ENCODE data around the gene MPI. TPM values are rescaled to one million over a fixed set of nuclear protein-coding genes. Genes with fewer than 3 reads are reported as not detected.

The MPI gene
- total and polyA plus RNA-seq, 4 donors: 16.1 to 38.4 (median 31.9) TPM

DNA sequence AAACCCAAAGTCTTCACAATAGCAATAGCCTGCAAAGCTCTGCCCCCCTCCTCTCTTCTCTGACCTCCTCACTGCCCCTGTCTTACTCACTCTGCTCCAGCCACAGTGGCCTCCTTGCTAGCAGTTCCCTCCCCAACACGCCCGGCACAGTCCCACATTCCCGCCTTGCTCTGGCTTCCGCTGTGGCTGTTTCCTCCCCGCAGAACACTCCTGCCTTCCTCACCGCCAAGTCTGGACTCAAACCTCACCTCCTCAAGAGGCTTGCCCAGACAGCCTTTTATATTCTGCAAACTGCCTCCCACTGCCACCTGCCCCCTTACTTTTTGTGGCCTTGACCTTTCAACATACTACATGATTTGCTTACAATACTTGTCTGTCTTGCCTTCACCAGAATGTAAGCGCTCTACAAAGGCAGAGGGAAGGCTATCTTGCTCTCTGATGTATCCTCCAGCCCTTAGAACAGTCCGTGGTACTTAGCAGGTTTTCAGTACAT, 406 bp upstream of the MPI start:
- WGBS: 58% methylated on average over 8 of the region's 8 CpGs
- H3K4me3 ChIP-seq (ENCODE audit: low read depth in 1 of 3, low read length in 3 of 3): peak overlapping the region in 2 of 3 donors; percentile 66 to 78
- peaks cover 0 to 6% (median 4%) of the 10 kb centered on the region in 4 donors for H3K36me3 ChIP-seq (ENCODE audit: control insufficient read depth in 4 of 4, insufficient read depth in 3 of 4, low read depth in 1 of 4, low read length in 3 of 4)
- no peak for TF ChIP-seq HNF4A (conservative IDR thresholded peaks at IDR 0.05)
- TF ChIP-seq JUND (IDR thresholded peaks at IDR 0.05): no peak
- TF ChIP-seq NR2F2 (IDR thresholded peaks at IDR 0.05): peak; percentile 40
- H3K27ac ChIP-seq (ENCODE audit: low read depth in 1 of 2, low read length in 2 of 2): peak overlapping the region; percentile 22 to 77
- no peaks in the 10 kb centered on the region for H3K9me3 ChIP-seq (ENCODE audit: control insufficient read depth in 4 of 4, low read length in 3 of 4)
- no peaks in the 10 kb centered on the region for H3K27me3 ChIP-seq (ENCODE audit: control insufficient read depth in 4 of 4, insufficient read depth in 4 of 4, low read length in 3 of 4)
- peak overlapping the region in 1 of 2 donors; percentile 42 for H3K9ac ChIP-seq (ENCODE audit: low read depth in 1 of 2, low read length in 2 of 2)
- H3K4me1 ChIP-seq (ENCODE audit: control insufficient read depth in 4 of 4, insufficient read depth in 4 of 4, low read length in 3 of 4): peaks cover 7 to 30% (median 21%) of the 10 kb centered on the region in 4 donors
- no peak for DNase-seq (ENCODE audit: low spot score)

DNA sequence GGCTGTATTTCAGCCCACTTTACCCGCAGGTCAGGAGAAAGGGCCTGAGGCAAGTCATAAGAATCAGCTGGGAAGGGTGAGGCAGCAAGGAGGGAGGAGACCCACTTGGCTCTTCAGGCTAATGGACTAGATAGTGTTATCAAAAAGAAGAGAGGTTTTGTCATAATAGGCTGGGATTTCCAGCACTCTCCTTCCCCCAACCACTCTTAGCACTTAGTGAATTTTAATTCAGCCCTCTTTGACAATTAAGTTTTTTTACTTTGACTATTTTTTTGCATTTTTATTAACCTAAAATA, 771 bp downstream of the MPI start:
- H3K4me1 ChIP-seq (ENCODE audit: control insufficient read depth in 4 of 4, insufficient read depth in 4 of 4, low read length in 3 of 4): peaks cover 7 to 30% (median 21%) of the 10 kb centered on the region in 4 donors
- no peak for DNase-seq (ENCODE audit: low spot score)
- H3K9me3 ChIP-seq (ENCODE audit: control insufficient read depth in 4 of 4, low read length in 3 of 4): no peaks in the 10 kb centered on the region
- H3K36me3 ChIP-seq (ENCODE audit: control insufficient read depth in 4 of 4, insufficient read depth in 3 of 4, low read depth in 1 of 4, low read length in 3 of 4): peaks cover 0 to 6% (median 4%) of the 10 kb centered on the region in 4 donors
- H3K27me3 ChIP-seq (ENCODE audit: control insufficient read depth in 4 of 4, insufficient read depth in 4 of 4, low read length in 3 of 4): no peaks in the 10 kb centered on the region
- peak overlapping the region in 2 of 3 donors; percentile 66 to 78 for H3K4me3 ChIP-seq (ENCODE audit: low read depth in 1 of 3, low read length in 3 of 3)
- TF ChIP-seq FOXA2 (IDR thresholded peaks at IDR 0.05) (no peak), HNF4A (conservative IDR thresholded peaks at IDR 0.05) (no peak)
- TF ChIP-seq, protein P1, sequence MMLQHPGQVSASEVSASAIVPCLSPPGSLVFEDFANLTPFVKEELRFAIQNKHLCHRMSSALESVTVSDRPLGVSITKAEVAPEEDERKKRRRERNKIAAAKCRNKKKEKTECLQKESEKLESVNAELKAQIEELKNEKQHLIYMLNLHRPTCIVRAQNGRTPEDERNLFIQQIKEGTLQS (IDR thresholded peaks at IDR 0.05): no peak
- TF ChIP-seq, protein P2, sequence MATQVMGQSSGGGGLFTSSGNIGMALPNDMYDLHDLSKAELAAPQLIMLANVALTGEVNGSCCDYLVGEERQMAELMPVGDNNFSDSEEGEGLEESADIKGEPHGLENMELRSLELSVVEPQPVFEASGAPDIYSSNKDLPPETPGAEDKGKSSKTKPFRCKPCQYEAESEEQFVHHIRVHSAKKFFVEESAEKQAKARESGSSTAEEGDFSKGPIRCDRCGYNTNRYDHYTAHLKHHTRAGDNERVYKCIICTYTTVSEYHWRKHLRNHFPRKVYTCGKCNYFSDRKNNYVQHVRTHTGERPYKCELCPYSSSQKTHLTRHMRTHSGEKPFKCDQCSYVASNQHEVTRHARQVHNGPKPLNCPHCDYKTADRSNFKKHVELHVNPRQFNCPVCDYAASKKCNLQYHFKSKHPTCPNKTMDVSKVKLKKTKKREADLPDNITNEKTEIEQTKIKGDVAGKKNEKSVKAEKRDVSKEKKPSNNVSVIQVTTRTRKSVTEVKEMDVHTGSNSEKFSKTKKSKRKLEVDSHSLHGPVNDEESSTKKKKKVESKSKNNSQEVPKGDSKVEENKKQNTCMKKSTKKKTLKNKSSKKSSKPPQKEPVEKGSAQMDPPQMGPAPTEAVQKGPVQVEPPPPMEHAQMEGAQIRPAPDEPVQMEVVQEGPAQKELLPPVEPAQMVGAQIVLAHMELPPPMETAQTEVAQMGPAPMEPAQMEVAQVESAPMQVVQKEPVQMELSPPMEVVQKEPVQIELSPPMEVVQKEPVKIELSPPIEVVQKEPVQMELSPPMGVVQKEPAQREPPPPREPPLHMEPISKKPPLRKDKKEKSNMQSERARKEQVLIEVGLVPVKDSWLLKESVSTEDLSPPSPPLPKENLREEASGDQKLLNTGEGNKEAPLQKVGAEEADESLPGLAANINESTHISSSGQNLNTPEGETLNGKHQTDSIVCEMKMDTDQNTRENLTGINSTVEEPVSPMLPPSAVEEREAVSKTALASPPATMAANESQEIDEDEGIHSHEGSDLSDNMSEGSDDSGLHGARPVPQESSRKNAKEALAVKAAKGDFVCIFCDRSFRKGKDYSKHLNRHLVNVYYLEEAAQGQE (IDR thresholded peaks at IDR 0.05): no peak
- WGBS: 24% methylated on average over 1 of the region's 1 CpG
- peak overlapping the region in 1 of 2 donors; percentile 5 for H3K9ac ChIP-seq (ENCODE audit: low read depth in 1 of 2, low read length in 2 of 2)
- H3K27ac ChIP-seq (ENCODE audit: low read depth in 1 of 2, low read length in 2 of 2): peak overlapping the region; percentile 58 to 77

DNA sequence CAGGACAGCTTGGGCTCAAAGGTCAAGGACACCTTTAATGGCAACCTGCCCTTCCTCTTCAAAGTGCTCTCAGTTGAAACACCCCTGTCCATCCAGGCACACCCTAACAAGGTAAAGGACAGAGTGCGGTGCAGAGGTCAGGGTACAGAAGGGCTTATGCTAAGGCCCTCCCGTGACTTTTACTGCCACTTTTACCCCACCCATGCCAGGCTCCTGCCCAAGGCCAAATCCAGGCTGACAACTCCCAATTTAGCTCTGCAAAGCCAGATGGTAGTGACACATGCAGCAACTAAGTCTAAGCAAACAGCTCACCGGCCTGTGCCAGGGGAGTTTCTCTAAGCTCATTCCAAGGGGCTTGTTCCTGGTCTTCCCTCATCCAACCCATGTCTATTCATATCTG, 1.6 kb downstream of the MPI start:
- H3K4me3 ChIP-seq (ENCODE audit: low read depth in 1 of 3, low read length in 3 of 3): no peak overlapping the region
- H3K27ac ChIP-seq (ENCODE audit: low read depth in 1 of 2, low read length in 2 of 2): no peak overlapping the region
- peaks cover 2 to 11% (median 7%) of the 10 kb centered on the region in 4 donors for H3K36me3 ChIP-seq (ENCODE audit: control insufficient read depth in 4 of 4, insufficient read depth in 3 of 4, low read depth in 1 of 4, low read length in 3 of 4)
- TF ChIP-seq, protein P1 (IDR thresholded peaks at IDR 0.05): no peak
- peak; percentile 64 for TF ChIP-seq SP1 (IDR thresholded peaks at IDR 0.05)
- TF ChIP-seq TAF1 (conservative IDR thresholded peaks at IDR 0.05): no peak
- peak; percentile 84 for TF ChIP-seq HNF4G (IDR thresholded peaks at IDR 0.05)
- no peak for TF ChIP-seq EGR1 (IDR thresholded peaks at IDR 0.05; ENCODE audit: low read depth in 2 of 2)
- no peak for TF ChIP-seq FOXA2 (IDR thresholded peaks at IDR 0.05)
- TF ChIP-seq NR2F2 (IDR thresholded peaks at IDR 0.05): peak; percentile 46
- TF ChIP-seq, protein P2 (IDR thresholded peaks at IDR 0.05): no peak
- TF ChIP-seq FOXA1 (IDR thresholded peaks at IDR 0.05): no peak
- TF ChIP-seq HNF4A (conservative IDR thresholded peaks at IDR 0.05): peak; percentile 98
- TF ChIP-seq RXRA (IDR thresholded peaks at IDR 0.05): peak; percentile 82 to 86
- TF ChIP-seq, protein P3, sequence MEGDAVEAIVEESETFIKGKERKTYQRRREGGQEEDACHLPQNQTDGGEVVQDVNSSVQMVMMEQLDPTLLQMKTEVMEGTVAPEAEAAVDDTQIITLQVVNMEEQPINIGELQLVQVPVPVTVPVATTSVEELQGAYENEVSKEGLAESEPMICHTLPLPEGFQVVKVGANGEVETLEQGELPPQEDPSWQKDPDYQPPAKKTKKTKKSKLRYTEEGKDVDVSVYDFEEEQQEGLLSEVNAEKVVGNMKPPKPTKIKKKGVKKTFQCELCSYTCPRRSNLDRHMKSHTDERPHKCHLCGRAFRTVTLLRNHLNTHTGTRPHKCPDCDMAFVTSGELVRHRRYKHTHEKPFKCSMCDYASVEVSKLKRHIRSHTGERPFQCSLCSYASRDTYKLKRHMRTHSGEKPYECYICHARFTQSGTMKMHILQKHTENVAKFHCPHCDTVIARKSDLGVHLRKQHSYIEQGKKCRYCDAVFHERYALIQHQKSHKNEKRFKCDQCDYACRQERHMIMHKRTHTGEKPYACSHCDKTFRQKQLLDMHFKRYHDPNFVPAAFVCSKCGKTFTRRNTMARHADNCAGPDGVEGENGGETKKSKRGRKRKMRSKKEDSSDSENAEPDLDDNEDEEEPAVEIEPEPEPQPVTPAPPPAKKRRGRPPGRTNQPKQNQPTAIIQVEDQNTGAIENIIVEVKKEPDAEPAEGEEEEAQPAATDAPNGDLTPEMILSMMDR (IDR thresholded peaks at IDR 0.05; ENCODE audit: low read depth, low read length, missing input control): no peak
- H3K9ac ChIP-seq (ENCODE audit: low read depth in 1 of 2, low read length in 2 of 2): no peak overlapping the region
- WGBS: 42% methylated on average over 3 of the region's 3 CpGs
- H3K9me3 ChIP-seq (ENCODE audit: control insufficient read depth in 4 of 4, low read length in 3 of 4): no peaks in the 10 kb centered on the region
- peaks cover 7 to 30% (median 21%) of the 10 kb centered on the region in 4 donors for H3K4me1 ChIP-seq (ENCODE audit: control insufficient read depth in 4 of 4, insufficient read depth in 4 of 4, low read length in 3 of 4)
- H3K27me3 ChIP-seq (ENCODE audit: control insufficient read depth in 4 of 4, insufficient read depth in 4 of 4, low read length in 3 of 4): no peaks in the 10 kb centered on the region
- DNase-seq (ENCODE audit: low spot score): no peak

Data from liver (tissue), 9 donors.